ENCODE measurements around the gene SYNGR1.
"Not testable (repeated sequence)": the region's sequence is repeated elsewhere in the genome, so short reads cannot be mapped to it uniquely, and the experiment has no call there.

The SYNGR1 gene

GRCh38 chr22:39405346-39406085 is 55.7 kb downstream of the SYNGR1 start:
- DNase-seq (ENCODE audit: extremely low read depth in 1 of 2, low read depth in 1 of 2): no peak

GRCh38 chr22:39408173-39408572 is 58.4 kb downstream of the SYNGR1 start:
- DNase-seq (ENCODE audit: extremely low read depth in 1 of 2, low read depth in 1 of 2): no peak

GRCh38 chr22:39408807-39409206 is 59.0 kb downstream of the SYNGR1 start:
- no peak for DNase-seq (ENCODE audit: extremely low read depth in 1 of 2, low read depth in 1 of 2)

- no peak for DNase-seq (ENCODE audit: extremely low read depth in 1 of 2, low read depth in 1 of 2)
These were observed 59.8 kb downstream of the SYNGR1 start for GRCh38 chr22:39409516-39410029.

DNA sequence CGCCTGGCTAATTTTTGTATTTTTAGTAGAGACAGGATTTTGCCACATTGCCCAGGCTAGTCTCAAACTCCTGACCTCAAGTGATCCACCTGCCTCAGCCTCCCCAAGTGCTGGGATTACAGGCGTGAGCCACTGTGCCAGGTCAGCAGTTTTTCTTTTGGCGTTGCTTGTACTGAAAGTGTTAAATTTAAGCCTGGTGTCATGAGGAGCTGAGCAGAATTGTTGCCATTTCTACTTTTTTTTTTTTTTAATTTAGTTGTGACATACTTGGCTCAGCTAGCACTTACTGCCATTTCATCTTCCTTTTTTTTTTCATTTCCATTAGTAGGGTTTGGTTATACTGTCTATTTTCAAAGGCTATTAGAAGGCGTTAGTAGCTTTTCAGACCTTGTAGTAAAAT is 60.5 kb downstream of the SYNGR1 start:
- no peak for DNase-seq (ENCODE audit: extremely low read depth in 1 of 2, low read depth in 1 of 2)

- DNase-seq (ENCODE audit: extremely low read depth in 1 of 2, low read depth in 1 of 2): not testable (repeated sequence)
These were observed 62.1 kb downstream of the SYNGR1 start for GRCh38 chr22:39411828-39412365.

DNA sequence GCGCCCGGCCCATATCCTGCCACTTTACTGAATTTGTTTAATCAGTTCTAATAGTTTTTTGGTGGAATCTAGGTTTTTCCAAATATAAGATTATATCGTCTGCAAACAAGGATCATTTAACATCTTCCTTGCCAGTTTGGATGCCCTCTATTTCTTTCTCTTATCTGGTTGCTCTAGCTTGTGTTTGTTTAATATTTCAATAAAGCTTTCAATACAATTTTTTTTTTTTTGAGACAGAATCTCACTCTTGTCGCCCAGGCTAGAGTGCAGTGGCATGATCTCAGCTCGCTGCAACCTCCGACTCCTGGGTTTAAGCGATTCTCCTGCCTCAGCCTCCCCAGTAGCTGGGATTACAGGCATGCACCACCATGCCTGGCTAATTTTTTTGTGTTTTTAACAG is 63.4 kb downstream of the SYNGR1 start:
- not testable (repeated sequence) for DNase-seq (ENCODE audit: extremely low read depth in 1 of 2, low read depth in 1 of 2)

- no peak for DNase-seq (ENCODE audit: extremely low read depth in 1 of 2, low read depth in 1 of 2)
These were observed 64.6 kb downstream of the SYNGR1 start for GRCh38 chr22:39414377-39414776.

DNA sequence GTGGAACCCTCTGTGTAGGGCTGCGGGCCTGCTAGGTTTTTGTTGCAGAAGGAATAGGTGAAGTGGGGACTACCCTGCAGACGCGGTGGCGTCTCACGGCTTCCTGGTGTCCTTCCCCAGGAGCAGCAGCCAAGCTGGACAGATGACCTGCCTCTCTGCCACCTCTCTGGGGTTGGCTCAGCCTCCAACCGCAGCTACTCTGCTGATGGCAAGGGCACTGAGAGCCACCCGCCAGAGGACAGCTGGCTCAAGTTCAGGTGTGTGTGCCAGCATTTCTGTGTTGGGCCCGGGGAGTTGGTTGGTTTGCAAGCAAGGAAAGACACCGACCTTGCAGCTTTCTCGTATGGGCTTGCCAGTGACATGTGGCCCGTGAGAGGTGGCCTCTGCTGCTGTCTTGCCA is 65.1 kb downstream of the SYNGR1 start:
- no peak for DNase-seq (ENCODE audit: extremely low read depth in 1 of 2, low read depth in 1 of 2)

GRCh38 chr22:39415506-39415905 is 65.7 kb downstream of the SYNGR1 start:
- no peak for DNase-seq (ENCODE audit: extremely low read depth in 1 of 2, low read depth in 1 of 2)

GRCh38 chr22:39416319-39416718 is 66.5 kb downstream of the SYNGR1 start:
- DNase-seq (ENCODE audit: extremely low read depth in 1 of 2, low read depth in 1 of 2): no peak

DNA sequence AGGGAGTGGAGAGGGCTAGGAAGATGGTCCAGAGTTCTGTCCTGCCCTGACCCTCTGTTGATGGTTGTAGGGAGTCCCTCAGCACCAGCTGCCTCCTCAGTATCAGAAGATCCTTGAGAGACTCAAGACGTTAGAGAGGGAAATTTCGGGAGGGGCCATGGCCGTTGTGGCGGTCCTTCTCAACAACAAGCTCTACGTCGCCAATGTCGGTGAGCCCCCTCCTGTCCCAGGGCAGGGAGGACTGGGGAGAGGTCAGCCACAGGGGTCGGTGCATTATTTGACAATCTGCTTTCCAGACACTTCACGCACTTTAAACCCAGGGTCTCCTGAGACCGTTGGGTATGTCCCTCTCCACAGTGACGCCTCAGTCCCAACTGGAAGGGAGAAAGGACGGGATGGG is 67.8 kb downstream of the SYNGR1 start:
- DNase-seq (ENCODE audit: extremely low read depth in 1 of 2, low read depth in 1 of 2): no peak

- DNase-seq (ENCODE audit: extremely low read depth in 1 of 2, low read depth in 1 of 2): no peak
These were observed 68.9 kb downstream of the SYNGR1 start for GRCh38 chr22:39418696-39419095.

DNA sequence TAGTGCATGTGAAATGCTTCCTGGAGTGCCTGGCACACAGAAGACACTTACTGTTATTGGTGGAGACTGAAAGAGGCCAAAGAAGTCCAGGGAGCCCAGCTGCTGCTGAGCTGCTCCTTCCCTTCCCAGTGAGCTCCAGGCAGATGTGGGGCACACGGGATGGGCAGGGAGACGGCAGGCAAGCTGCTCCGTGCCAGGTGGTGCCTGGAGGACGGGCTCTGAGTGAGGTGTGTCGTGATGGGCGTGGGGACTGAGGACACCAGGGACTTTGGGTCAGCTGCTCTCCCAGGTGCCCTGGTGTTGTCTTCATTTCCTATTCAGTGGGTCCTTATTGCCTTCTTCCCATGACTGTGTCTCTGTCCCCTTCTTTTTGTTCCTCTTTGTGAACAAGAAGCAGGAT is 69.3 kb downstream of the SYNGR1 start:
- no peak for DNase-seq (ENCODE audit: extremely low read depth in 1 of 2, low read depth in 1 of 2)

DNA sequence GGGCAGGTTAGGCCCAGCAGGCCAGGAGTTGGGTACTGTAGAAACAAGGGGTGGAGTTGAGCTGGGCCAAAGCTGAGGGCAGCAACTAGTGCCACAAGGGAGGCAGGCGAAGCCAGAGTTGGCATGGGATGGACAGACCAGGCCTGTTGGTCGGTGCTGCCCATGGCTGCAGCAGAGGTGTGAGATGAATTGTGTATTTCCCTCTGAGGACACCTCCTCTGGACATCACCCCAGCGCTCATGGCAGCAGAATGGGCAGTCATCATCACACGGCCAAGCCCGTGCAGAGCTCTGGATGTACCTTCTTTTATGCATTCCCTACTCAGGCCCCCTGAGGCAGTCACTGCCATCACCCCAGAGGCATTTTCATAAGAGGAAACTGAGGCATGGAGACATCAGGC is 70.1 kb downstream of the SYNGR1 start:
- DNase-seq (ENCODE audit: extremely low read depth in 1 of 2, low read depth in 1 of 2): no peak

- no peak for DNase-seq (ENCODE audit: extremely low read depth in 1 of 2, low read depth in 1 of 2)
These were observed 71.9 kb downstream of the SYNGR1 start for GRCh38 chr22:39421691-39422090.

DNA sequence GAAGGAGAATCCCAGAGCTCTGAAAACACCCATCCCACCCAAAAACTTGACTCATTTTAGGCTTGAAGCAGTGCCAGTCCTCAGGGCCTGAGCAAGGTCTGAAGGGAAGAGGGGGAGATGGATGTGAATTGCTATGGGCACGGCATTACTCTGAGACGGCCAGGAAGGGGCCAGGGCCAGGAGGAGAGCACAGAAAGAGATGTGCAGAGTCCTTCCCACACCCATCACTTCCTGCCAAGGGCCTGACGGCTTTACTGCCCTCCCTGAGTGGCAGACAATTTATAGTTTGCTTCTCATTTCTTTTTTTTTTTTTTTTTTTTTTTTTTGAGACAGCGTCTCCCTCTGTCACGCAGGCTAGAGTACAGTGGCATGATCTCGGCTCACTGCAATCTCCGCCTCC is 72.3 kb downstream of the SYNGR1 start:
- DNase-seq (ENCODE audit: extremely low read depth in 1 of 2, low read depth in 1 of 2): no peak

- no peak for DNase-seq (ENCODE audit: extremely low read depth in 1 of 2, low read depth in 1 of 2)
These were observed 72.9 kb downstream of the SYNGR1 start for GRCh38 chr22:39422721-39423120.

DNA sequence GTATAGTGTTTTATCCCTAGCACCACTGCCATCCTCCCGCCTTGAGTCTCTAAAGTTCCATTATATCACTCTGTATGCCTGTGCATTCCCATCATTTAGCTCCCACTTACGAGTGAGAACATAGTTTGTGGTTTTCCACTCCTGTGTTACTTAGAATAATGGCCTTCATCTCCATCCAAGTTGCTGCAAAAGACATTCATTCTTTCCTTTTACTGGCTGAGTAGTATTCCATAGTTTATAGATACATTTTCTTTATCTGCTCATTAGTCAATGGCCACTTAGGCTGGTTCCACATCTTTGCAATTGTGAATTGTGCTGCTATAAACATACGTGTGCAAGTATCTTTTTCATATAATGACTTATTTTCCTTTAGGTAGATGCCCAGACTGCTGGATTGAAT is 74.2 kb downstream of the SYNGR1 start:
- no peak for DNase-seq (ENCODE audit: extremely low read depth in 1 of 2, low read depth in 1 of 2)

GRCh38 chr22:39426380-39427043 is 76.7 kb downstream of the SYNGR1 start:
- no peak for DNase-seq (ENCODE audit: extremely low read depth in 1 of 2, low read depth in 1 of 2)

GRCh38 chr22:39427751-39428596 is 78.2 kb downstream of the SYNGR1 start:
- DNase-seq (ENCODE audit: extremely low read depth in 1 of 2, low read depth in 1 of 2): no peak
